Tibial nerve (tissue), 4 donors: ENCODE measurements around the gene SLC10A4. TPM values are rescaled to one million over a fixed set of nuclear protein-coding genes. Genes with fewer than 3 reads are reported as not detected.
A peak's percentile ranks its signal among the peaks of the same experiment; 100 is the strongest.

ENCODE experiments used
- DNase-seq, 2 donors: peaks; one replicate each; pipeline ENCODE4 v3.0.0-alpha.2; 2019; ENCODE audit warnings: low spot score in 2 of 2
- H3K27ac ChIP-seq, 4 donors: fragments of 200-600 bp; sonication (generic) in 3 of 4; one replicate each; pipeline ENCODE4 v1.5.1; 2017 to 2019; ENCODE audit warnings: mild to moderate bottlenecking in 1 of 4
- H3K27me3 ChIP-seq, 2 donors: fragments of 200-600 bp; sonication (generic) in 1 of 2; one replicate each; pipeline versions ENCODE4 v1.5.1 to v1.6.0; 2017 to 2019
- H3K36me3 ChIP-seq, 3 donors: fragments of 200-600 bp; sonication (generic); one replicate each; pipeline ENCODE4 v1.5.1; 2018 to 2019
- H3K4me1 ChIP-seq, 4 donors: fragments of 200-600 bp; sonication (generic) in 3 of 4; one replicate each; pipeline ENCODE4 v1.5.1; 2017 to 2019
- H3K4me3 ChIP-seq, 4 donors: fragments of 200-600 bp; sonication (generic) in 3 of 4; one replicate each; pipeline ENCODE4 v1.5.1; 2017 to 2019; ENCODE audit warnings: mild to moderate bottlenecking in 1 of 4, moderate library complexity in 1 of 4
- H3K9me3 ChIP-seq, 4 donors: fragments of 200-600 bp; sonication (generic) in 3 of 4; one replicate each; pipeline ENCODE4 v1.5.1; 2017 to 2019
- EP300 ChIP-seq, 2 donors: sonication (generic); formaldehyde crosslinking; IDR thresholded peaks; one replicate each; pipeline ENCODE4 v1.6.1; 2017; ENCODE audit warnings: antibody characterized with exemption in 2 of 2, mild to moderate bottlenecking in 1 of 2
- POLR2A ChIP-seq, 2 donors: fragments of 450-650 bp; IDR thresholded peaks; one replicate each; pipeline ENCODE4 v1.6.1; 2017; ENCODE audit warnings: antibody characterized with exemption in 2 of 2, mild to moderate bottlenecking in 2 of 2, moderate library complexity in 2 of 2
- WGBS, 2 donors: methylation state at CpG; one replicate each; pipeline ENCODE4 v1.1.5; 2018; 5-methylcytosine and 5-hydroxymethylcytosine counted together
- total RNA-seq, 4 donors: library from RNA; depleted of rRNA; stranded (reverse); fragments of >200 nt; gene quantifications; one replicate each; pipeline ENCODE4 v1.1.0, GENCODE V29; 2016
- TF ChIP-seq, protein P1 (sequence below), 5 experiments: fragments of 200-600 bp in 3 of 5; fragments of 450-650 bp in 2 of 5; sonication (generic) in 3 of 5; IDR thresholded peaks; one replicate each; pipeline ENCODE4 v1.5.1; 2016 to 2019; ENCODE audit warnings: antibody characterized with exemption in 5 of 5, mild to moderate bottlenecking in 3 of 5, moderate library complexity in 2 of 5

SLC10A4 gene
- total RNA-seq, 4 donors from 2014 or later, result 0.90 TPM; not detected in 3

DNA sequence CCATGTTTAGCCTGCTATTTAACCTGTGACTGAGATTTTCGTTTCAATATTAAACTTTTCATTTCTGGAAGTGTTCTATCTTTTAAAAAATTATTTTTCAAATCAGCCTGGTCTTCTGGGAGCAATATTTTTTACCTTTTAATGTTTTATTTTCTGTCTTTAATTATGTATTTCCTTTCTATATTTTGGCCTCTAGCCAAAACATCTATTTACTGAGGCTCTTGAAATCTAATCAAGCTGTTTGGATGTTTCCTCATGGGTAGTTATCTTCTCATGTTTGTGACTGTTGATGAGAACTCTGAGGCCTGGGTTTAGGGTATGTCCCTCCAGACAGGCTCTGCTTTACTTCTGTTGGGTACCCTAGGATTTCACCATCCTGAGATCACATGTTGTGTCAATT, 10.3 kb upstream of the SLC10A4 start:
- DNase-seq, result no peak
- H3K9me3 ChIP-seq, result no peaks in the 10 kb centered on the region
- H3K27ac ChIP-seq, result no peak overlapping the region
- 70 to 76% methylated on average over 1 of the region's 1 CpG for WGBS, 2 donors
- no peak overlapping the region for H3K4me3 ChIP-seq
- no peaks in the 10 kb centered on the region for H3K4me1 ChIP-seq
- no peaks in the 10 kb centered on the region for H3K27me3 ChIP-seq
- TF ChIP-seq POLR2A (IDR thresholded peaks at IDR 0.05), result no peak
- no peak for TF ChIP-seq EP300 (IDR thresholded peaks at IDR 0.05)
- TF ChIP-seq, protein P1, sequence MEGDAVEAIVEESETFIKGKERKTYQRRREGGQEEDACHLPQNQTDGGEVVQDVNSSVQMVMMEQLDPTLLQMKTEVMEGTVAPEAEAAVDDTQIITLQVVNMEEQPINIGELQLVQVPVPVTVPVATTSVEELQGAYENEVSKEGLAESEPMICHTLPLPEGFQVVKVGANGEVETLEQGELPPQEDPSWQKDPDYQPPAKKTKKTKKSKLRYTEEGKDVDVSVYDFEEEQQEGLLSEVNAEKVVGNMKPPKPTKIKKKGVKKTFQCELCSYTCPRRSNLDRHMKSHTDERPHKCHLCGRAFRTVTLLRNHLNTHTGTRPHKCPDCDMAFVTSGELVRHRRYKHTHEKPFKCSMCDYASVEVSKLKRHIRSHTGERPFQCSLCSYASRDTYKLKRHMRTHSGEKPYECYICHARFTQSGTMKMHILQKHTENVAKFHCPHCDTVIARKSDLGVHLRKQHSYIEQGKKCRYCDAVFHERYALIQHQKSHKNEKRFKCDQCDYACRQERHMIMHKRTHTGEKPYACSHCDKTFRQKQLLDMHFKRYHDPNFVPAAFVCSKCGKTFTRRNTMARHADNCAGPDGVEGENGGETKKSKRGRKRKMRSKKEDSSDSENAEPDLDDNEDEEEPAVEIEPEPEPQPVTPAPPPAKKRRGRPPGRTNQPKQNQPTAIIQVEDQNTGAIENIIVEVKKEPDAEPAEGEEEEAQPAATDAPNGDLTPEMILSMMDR (IDR thresholded peaks at IDR 0.05), result no peak
- H3K36me3 ChIP-seq, result no peaks in the 10 kb centered on the region

DNA sequence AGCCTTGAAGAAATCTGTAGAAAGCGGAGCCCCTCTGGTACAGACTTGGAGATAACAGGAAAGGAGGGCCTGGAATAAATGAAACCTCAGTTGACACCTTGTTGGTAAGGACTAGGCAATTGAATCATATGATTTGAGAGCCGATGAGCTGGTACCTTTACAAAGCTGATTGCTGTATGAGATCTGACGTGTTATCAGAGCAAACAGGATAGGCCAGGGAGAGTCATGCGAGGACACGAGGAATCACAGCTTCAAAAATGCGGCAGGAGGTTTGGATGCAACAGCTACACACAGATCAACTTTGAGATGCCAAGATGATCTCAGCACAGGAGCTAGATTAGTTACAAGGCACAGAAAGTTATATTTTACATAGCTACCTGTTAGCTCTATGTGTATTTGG, 7.4 kb upstream of the SLC10A4 start:
- Histone ChIP-seq H3K4me3 (no peak overlapping the region), H3K27ac (no peak overlapping the region), H3K36me3 (no peaks in the 10 kb centered on the region), H3K4me1 (no peaks in the 10 kb centered on the region), H3K27me3 (no peaks in the 10 kb centered on the region), H3K9me3 (no peaks in the 10 kb centered on the region)
- DNase-seq, result no peak
- no peak for TF ChIP-seq EP300 (IDR thresholded peaks at IDR 0.05)
- TF ChIP-seq, protein P1 (IDR thresholded peaks at IDR 0.05), result no peak
- no peak for TF ChIP-seq POLR2A (IDR thresholded peaks at IDR 0.05)
- 92% methylated on average over 6 of the region's 6 CpGs for WGBS, 2 donors

DNA sequence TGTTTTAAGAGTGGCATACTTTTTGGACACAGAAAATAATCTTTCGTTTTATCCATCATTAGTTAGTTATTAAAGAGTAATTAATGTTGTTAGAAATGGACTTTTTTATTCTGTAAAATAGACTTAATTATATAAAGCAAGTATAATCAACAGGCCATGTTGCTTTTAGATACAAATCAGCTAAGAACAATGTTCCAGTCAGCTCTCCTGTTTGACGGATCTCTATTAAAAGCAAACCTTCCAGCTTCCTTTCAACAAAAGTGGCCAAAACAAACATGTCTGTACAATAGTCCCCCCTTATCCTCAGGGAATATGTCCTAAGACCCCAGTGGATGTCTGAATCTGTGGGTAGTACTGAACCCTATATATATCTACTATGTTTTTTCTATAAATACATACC, 4.9 kb upstream of the SLC10A4 start:
- WGBS, 2 donors, result 65 to 74% methylated on average over 2 of the region's 2 CpGs

DNA sequence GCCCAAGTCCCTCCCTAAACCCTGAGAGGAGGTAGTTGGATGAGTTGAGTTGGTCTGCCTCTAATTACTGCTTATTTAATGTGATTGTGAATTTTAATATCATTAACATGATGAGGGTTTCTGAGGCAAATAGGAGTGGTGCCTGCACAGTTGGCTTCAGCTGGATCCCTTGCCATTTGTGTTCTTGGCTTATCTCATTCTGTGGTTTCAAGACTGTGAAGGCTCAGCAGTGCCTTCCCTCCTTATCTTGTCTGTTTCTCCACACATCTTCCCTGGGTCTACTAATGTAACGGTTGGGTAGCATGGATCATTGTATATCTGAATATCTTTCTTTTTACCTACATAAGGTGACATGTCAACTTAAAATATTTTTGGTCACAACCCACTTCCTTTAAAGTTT, 1.6 kb upstream of the SLC10A4 start:
- TF ChIP-seq POLR2A (IDR thresholded peaks at IDR 0.05), result no peak
- no peak for TF ChIP-seq EP300 (IDR thresholded peaks at IDR 0.05)
- Histone ChIP-seq H3K27me3 (peaks cover 0 to 49% of the 10 kb centered on the region in 2 donors), H3K36me3 (no peaks in the 10 kb centered on the region), H3K27ac (no peak overlapping the region), H3K4me1 (peaks cover 0 to 7% (median 0%) of the 10 kb centered on the region in 4 donors), H3K4me3 (no peak overlapping the region), H3K9me3 (no peaks in the 10 kb centered on the region)
- 87 to 96% methylated on average over 1 of the region's 1 CpG for WGBS, 2 donors
- no peak for DNase-seq

More for the DNA sequence above, 4.9 kb upstream of the SLC10A4 start:
- TF ChIP-seq EP300 (IDR thresholded peaks at IDR 0.05) (no peak), POLR2A (IDR thresholded peaks at IDR 0.05) (no peak)
- TF ChIP-seq, protein P1 (IDR thresholded peaks at IDR 0.05), result no peak
- H3K4me1 ChIP-seq, result peaks cover 0 to 1% (median 0%) of the 10 kb centered on the region in 4 donors
- no peak overlapping the region for H3K4me3 ChIP-seq
- no peaks in the 10 kb centered on the region for H3K36me3 ChIP-seq
- no peak overlapping the region for H3K27ac ChIP-seq
- no peaks in the 10 kb centered on the region for H3K9me3 ChIP-seq
- H3K27me3 ChIP-seq, result peaks cover 0 to 19% of the 10 kb centered on the region in 2 donors
- DNase-seq, result no peak

DNA sequence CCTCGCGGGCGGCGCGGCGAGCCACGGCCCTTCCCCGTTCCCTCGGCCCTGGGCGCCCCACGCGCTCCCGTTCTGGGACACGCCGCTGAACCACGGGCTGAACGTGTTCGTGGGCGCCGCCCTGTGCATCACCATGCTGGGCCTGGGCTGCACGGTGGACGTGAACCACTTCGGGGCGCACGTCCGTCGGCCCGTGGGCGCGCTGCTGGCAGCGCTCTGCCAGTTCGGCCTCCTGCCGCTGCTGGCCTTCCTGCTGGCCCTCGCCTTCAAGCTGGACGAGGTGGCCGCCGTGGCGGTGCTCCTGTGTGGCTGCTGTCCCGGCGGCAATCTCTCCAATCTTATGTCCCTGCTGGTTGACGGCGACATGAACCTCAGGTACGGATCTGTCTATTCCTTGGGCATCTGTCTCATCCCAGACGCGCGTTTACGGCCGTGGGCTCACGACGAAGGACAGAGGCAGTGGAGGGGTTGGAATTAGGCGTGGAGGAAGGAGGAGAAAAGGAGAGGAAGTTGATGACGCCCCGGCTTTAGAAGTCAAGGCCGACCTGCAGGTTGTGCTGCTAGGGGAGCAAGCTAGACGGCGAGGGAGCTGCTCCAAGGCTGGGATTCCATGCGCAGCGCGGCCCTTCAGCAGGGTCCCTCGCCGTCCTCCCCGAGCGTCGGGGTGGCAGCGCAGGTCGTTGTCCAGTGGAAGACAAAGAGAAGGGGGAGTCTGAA, 792 bp downstream of the SLC10A4 start:
- WGBS, 2 donors, result 16 to 18% methylated on average over 32 to 62 of the region's 66 CpGs
- Histone ChIP-seq H3K9me3 (no peaks in the 10 kb centered on the region), H3K27me3 (peaks cover 0 to 71% of the 10 kb centered on the region in 2 donors), H3K27ac (no peak overlapping the region), H3K4me1 (peaks cover 0 to 7% (median 0%) of the 10 kb centered on the region in 4 donors), H3K4me3 (peak overlapping the region in 1 of 4 donors; percentile 43), H3K36me3 (no peaks in the 10 kb centered on the region)
- TF ChIP-seq POLR2A (IDR thresholded peaks at IDR 0.05) (no peak), EP300 (IDR thresholded peaks at IDR 0.05) (no peak)
- TF ChIP-seq, protein P1 (IDR thresholded peaks at IDR 0.05), result no peak
- no peak for DNase-seq
